ENCODE results near the gene ISG20. TPM values are rescaled to one million over a fixed set of nuclear protein-coding genes. Genes with fewer than 3 reads are reported as not detected.

The ISG20 gene
- total RNA-seq, 1 experiment from 2014 or later, result 7.2 TPM

DNA sequence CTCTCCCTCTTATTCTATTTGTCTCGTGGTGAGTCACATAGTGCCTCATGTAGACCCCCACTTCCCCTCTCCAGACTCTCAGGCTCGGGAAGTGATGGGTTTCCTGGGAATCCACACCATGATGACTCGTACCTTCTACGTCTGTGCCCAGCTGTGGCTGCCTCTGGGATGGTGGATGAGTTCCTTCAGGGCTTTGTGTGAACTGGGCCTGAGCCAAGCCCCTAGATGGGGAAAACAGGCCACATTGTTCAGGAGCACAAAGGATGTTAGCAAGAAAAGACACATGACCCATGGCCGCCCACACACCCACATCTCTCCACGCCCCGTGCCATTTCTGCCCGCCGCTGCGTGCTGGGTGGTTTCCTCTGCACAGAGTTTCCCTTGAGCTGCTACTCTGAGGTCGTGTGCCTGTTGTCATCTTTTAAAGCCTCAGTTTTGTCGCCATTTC is 10.5 kb downstream of the ISG20 start:
- in situ Hi-C loops (cut with HindIII; ENCODE audit: low pct_unique_long_range_greater_than_20kb, low sequenced_read_pairs), result no loop called here
- DNase-seq (ENCODE audit: low read depth), result peak; percentile 62

DNA sequence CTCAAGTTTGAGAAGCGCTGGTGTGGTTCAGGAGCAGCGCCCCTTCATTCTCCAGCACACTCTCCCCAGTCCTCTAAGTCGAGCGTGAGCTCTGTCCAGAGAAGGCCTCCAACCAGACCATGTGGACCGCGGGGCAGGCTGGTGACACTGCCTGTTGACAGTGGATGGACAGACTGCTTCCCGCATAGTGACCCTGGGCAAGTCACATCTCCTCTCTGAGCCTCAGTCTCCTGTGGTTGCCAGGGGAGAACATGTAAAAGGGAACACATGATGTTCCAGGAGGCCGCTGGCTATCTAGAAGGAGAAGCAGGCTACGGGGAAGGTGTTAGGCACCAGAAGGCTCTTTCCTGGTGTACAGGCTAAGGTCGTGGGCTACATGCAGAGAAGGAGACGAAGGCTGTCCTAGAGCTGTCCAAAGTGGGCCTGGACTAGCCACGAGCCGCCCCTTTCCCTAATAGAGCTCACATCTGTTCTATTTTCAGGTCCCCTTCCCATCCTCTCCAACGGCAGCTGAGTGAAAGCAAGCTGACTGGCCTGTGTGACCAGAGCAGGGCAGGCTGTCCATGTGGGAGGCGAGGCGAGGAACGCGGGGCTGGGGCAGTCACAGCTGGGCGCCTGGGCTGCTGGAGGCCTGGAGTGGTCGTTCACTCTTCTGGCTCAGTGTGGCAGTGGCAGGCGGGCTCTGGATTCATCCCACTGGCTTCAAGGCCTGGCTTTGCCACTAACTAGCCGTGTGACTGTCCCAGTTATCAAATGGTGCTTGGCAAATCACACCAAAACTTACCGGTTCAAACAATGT is 11.1 kb downstream of the ISG20 start:
- DNase-seq (ENCODE audit: low read depth), result no peak
- in situ Hi-C loops (cut with HindIII; ENCODE audit: low pct_unique_long_range_greater_than_20kb, low sequenced_read_pairs), result no loop called here

DNA sequence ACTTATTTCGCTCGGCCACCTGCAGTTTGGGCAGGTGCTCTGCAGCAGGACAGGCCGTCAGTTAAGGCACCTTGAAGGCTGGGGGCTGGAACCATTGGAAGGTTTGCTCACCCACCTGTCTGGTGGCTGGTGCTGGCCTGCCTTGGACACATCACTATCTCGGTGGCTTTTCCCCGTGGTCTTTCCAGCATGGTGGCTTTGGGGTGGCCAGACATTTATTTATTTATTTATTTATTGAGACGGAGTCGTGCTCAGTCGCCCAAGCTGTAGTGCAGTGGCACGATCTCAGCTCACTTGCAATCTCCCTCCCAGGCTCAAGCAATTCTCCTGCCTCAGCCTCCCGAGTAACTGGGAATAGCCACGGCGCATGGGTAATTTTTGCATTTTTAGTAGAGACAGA is 11.7 kb downstream of the ISG20 start:
- in situ Hi-C loops (cut with HindIII; ENCODE audit: low pct_unique_long_range_greater_than_20kb, low sequenced_read_pairs), result no loop called here
- no peak for DNase-seq (ENCODE audit: low read depth)

DNA sequence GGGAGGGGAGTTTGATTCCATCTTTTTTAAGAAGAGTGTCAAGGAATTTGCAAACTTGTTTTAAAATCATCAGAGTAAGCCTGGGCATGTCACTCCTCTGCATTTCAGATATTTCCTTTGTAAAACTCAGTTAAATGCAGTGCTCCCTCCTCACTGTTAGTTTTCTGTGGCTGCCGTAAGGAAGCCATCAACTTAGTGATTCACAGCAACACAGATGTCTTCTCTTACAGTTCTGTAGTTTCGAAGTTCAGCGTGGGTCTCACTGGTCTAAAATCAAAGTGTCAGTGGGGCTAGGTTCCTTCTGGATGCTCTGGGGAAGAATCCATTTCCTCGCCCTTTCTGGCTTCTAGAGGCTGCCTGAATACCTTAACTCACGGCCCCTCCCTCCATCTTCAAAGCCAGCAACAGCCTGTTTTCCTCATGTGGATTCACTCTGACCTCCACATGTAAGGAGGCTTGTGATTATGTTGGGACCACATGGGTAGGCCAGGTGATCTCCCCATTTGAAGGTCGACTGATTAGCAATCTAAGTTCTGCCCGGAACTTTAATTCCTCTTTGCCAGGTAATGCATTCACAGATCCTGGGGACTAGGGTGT is 12.4 kb downstream of the ISG20 start:
- no peak for DNase-seq (ENCODE audit: low read depth)
- in situ Hi-C loops (cut with HindIII; ENCODE audit: low pct_unique_long_range_greater_than_20kb, low sequenced_read_pairs), result no loop called here

DNA sequence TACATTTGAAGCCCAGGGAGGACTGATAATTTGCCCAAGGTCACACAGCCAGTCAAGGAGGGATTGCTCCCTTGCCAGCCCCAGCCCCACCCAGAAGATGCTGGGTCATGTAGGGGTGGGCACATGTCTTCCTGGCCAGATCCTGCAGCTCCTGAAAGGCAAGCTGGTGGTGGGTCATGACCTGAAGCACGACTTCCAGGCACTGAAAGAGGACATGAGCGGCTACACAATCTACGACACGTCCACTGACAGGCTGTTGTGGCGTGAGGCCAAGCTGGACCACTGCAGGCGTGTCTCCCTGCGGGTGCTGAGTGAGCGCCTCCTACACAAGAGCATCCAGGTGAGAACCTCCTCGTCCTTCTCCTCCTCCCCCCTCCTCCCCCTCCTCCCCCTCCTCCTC is 13.2 kb downstream of the ISG20 start:
- DNase-seq (ENCODE audit: low read depth), result no peak
- in situ Hi-C loops (cut with HindIII; ENCODE audit: low pct_unique_long_range_greater_than_20kb, low sequenced_read_pairs), result no loop called here

DNA sequence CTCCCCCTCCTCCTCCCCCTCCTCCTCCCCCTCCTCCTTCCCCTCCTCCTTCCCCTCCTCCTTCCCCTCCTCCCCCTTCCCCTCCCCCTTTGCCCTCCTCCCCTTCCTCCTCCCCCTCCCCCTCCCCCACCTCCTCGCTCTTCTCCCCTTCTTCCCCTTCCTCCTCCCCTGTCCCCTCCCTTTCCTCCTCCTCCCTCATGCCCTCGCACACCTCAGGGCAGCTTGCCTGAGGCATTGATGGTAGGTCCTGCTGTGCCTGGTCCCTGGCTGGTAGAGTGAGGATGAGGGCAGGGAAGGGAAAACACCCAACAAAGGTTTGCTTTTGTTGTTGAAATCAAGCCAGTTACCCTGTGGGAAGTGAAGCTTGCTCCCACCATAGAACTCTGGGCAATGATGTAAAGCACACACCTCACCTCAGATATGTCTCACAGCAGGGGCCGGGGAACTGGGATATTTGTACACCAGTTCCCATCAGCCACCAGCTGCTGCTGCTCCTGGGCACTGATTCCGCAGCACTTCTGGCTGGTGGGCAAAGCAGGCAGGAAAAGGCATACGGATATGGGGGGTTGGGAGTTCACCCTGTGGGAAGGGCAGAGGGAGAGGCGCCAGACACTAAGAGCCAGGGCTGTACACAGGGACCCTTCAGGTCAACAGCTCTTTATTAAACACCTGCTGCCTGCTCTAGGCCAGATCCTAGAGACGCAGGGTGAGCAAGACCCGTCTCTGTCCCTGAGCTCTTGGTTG is 13.8 kb downstream of the ISG20 start:
- in situ Hi-C loops (cut with HindIII; ENCODE audit: low pct_unique_long_range_greater_than_20kb, low sequenced_read_pairs), result no loop called here
- DNase-seq (ENCODE audit: low read depth), result no peak

DNA sequence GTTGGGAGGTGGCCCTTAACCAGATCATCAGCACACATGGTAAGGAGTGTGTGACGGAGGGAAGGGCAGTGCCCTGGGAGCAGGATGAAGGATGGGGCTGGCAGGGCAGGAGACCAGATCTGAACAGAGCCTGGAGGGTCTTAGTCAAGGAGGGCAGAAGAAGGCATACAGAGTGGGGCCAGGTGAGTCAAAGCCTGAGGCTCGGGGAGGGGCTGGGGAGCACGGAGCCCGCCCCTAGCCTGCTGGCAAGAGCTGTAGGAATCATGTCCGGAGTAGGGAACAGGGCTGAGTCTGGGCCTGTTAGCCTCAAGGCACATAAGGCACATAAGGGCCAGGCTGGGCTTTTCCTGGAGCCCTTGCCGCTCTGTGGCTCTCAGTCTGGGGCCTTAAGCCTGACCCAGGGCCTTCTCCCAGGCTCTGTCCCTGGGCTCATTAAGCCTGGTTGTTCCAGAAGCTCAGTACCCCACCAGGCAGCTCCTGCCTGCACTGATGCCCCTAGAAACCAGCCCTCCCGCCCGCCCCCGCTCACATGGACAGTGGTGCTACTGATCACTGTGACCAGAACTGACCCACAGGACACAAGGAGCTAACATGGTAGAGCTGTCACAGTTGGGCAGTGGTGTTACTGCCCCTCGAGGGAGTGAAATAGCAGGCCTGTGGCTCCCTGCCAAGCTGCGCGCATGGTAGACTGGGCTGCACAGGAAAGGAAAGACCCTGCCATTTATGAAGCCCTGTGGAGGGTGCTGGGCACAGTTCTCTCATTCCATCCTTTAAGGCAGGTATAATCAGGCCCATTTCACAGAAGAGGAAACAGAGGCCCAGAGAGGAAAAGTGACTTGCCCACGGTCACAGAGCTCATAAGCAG is 14.6 kb downstream of the ISG20 start:
- DNase-seq (ENCODE audit: low read depth), result no peak
- in situ Hi-C loops (cut with HindIII; ENCODE audit: low pct_unique_long_range_greater_than_20kb, low sequenced_read_pairs), result no loop called here

DNA sequence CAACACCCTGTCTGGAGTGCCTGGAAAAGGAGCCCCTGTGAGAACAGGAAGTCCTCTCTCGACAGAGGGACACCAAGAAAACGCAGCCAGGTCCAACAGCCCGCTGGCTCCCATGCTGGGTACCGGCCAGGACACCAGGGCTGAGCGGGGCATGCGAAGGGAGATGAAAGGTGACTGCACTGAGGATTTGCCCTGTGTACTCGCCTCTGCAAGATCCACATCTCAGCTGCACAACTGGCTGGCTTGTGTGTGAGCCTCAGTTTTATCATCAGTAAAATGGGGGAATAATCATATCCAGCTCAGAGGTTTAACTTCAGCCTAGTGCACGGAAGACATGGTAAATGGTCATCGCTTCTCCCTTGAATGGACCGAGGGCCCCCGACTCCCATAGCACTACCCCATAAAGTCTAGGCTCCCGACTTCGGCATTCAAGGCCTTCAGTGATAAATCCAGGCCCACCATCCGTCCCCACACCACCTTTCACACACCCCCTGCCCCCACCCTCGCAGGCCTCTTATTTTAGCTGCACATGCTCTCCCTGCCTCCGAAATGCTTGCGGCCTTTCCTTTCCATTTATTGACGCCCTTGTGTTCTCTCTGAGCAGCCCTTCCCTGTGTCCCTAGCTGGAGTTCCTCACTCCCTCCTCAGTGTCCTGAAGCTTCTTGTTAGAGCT is 15.8 kb downstream of the ISG20 start:
- in situ Hi-C loops (cut with HindIII; ENCODE audit: low pct_unique_long_range_greater_than_20kb, low sequenced_read_pairs), result no loop called here
- no peak for DNase-seq (ENCODE audit: low read depth)

DNA sequence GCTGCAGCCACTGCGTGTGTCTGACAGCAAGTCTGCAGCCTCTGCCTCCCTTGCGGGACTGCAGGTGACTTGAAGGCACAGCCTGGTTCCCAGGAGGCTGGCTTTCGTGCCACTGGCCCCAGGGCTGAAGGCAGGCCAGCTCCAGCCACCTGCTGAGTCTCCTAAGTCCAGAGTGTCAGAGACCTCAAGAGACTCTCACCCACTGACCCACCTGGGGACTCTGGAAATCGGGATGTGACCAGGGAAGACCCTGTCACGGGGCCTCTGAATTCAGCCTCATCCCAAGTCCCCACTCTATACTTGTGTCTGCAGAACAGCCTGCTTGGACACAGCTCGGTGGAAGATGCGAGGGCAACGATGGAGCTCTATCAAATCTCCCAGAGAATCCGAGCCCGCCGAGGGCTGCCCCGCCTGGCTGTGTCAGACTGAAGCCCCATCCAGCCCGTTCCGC is 16.3 kb downstream of the ISG20 start:
- in situ Hi-C loops (cut with HindIII; ENCODE audit: low pct_unique_long_range_greater_than_20kb, low sequenced_read_pairs), result no loop called here
- no peak for DNase-seq (ENCODE audit: low read depth)

DNA sequence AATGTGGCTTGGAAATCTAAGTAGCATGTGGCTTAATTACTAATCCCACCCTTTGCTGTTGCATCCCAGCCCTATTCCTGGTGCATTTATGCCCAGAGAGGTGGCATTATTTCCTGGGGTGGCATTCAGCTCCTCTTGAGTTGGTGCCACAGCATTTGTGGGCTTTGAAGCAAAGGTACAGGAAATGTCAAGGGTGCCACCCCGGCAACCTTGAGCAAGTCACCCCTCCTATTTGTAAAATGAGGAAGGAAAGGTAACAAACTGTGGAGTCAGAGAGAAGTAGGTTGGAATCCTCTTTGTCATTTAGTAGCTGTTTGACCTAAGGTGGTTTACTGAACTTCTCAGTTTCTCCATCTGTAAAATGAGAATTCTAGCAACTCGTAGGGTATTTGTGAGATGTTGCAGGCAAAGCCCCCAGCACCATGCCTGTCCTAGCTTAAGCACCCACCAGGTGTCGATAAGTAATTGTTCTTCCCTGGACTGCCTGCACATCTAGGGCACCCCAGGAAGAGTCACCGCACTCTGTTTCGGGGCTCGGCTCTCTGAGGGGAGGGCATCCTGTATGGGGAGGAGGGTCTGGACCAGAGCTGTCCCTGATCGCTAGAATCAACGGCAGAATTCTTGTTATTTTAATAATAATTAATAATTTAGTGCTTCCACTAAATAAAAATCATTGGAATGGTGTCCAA is 17.1 kb downstream of the ISG20 start:
- no peak for DNase-seq (ENCODE audit: low read depth)
- in situ Hi-C loops (cut with HindIII; ENCODE audit: low pct_unique_long_range_greater_than_20kb, low sequenced_read_pairs), result no loop called here

DNA sequence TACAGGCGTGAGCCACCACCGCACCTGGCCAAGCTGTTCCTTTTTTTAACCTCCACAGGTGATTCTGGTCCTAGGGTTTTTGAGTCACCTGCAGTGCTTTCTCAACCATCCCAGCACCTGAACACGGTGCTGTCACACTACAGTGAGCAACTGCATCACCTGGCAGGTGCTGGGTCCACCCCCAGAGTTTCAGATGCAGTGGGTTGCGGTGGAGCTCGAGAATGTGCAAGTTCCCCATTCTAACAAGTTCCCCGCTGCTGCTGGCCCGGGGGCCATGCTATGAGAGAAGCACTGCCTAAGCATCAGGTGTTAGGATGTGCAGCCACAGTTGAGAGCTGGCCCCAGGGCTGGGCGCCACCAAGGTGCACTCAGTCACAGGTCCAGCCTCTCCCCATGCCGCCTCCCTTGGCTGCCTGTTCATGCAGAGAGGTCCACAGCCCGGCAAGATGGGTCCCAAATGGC is 18.0 kb downstream of the ISG20 start:
- no peak for DNase-seq (ENCODE audit: low read depth)
- in situ Hi-C loops (cut with HindIII; ENCODE audit: low pct_unique_long_range_greater_than_20kb, low sequenced_read_pairs), result no loop called here

DNA sequence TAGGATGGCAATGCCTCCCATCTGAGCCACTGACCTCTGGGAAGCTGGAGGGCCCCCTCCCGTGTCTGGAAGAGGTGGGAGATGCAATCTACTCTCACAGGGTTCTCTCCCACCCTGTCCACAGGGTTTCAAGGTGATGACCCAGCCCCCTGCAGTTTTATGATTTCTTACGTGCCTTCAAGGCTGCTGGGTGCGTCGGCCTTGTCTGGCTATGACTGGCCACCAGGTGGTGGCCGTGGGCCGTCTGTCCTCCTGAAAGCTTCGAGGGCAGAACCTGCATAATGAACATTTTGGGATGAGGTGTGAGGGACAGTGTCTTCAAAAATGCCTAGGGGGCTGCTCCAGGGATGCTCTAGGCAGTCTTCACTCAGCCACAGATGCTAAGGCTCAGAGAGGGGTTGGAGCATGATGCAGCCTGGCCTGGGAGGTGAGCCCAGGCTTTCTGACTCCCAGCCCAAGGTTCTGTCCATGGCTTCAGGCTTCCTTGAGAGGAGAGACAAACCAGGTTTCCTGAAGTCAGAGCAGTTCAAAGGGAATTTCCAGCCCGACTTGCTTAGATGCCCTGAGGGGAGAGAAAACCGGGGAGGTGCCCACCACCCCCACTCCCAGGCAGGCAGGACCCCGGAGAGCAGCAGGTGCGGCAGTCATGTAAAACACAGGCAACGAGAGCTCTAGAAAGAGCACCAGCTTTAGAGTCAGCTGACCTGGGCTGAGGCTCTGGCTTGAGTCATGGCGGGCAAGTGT is 18.7 kb downstream of the ISG20 start:
- peak; percentile 29 for DNase-seq (ENCODE audit: low read depth)
- in situ Hi-C loops (cut with HindIII; ENCODE audit: low pct_unique_long_range_greater_than_20kb, low sequenced_read_pairs), result no loop called here

DNA sequence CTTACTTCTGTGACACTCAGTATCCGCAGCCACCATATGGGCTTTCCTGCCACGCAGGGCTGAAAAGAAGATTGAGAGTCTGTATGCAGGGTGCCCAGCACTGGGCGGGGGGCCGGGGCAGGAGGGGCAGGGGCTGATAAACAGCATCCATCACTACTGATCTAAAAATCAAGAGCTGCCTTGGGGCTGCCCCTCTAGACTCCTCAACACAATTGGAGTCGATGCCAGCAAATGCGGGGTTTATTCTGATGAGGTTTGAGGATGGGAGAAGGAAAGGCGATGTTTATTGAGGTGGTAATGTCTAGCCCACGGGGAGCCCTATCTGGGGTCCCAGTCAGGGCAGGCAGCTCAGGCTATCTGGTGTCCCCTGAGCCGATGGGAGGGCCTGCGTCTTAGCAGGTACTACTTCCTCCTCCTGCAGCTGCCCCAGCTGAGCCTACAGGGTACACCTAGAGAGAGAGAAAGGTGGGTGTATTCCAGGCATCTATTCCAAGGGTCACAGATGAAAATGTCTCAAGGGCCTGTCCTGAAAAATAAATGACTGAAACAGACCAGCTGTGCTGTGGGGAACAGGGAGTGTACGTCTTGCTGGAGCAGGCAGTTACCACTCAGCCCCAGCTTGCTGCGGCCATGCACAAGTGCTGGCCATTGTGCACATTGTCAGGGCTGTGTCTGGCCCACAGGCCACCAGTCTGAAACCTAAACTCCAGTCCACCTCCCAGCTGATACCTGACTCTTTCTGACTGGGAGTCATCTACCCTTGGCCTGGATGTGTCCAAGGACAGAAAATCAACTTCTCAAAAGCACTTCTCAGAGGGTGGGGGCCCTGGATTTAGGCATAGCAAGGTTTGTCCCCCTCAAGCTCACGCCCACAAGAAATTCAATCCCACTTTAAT is 19.5 kb downstream of the ISG20 start:
- DNase-seq (ENCODE audit: low read depth), result no peak
- in situ Hi-C loops (cut with HindIII; ENCODE audit: low pct_unique_long_range_greater_than_20kb, low sequenced_read_pairs), result no loop called here

DNA sequence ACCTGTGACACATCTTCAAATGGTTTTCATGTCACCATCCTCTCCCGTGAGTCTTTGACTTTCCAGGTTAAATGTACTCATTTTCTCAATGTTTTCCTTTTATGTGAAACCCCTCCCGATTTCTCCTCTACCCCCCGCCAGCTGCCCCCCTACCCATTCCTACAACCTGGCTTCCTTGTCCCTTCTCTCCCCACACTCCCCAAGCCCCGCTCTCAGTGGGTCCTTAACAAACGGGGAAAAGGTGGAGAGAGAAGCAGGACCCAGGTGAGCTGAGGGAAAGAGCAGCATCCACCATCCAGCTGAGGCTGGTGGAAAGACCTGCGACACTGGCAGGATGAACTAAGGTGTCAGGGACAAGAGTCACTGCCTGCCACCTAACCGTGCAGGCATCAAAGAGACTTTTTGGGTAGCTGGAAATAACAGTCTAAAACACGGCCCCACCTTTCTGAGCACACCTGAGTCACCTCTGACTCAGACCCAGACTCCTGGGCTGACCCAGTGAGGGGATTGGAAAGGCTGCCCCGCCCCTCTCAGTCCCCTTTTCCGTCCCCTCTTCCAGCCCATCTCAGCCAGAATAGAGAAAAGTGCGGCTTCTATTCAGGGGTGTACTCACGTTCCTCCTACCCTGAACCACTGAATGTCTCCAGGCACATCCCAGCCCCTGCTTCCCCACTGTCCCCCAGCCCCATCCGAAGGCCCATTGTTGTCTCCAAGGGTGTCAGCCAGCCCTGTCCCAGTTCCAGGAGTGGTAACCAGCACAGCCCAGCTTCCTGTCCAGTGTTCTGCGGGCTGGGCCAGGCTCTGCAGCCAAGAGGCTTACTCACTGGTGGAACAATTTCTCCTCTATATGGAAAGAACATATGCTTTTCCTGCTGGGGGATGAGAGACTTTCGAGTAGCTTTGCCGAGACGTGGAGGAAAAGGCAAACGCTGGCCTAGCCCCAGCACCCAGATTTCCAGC is 20.4 kb downstream of the ISG20 start:
- in situ Hi-C loops (cut with HindIII; ENCODE audit: low pct_unique_long_range_greater_than_20kb, low sequenced_read_pairs), result no loop called here
- DNase-seq (ENCODE audit: low read depth), result no peak
